ENCODE data around the gene PEX11G. TPM values are rescaled to one million over a fixed set of nuclear protein-coding genes. Genes with fewer than 3 reads are reported as not detected.

The PEX11G gene
- total and polyA plus RNA-seq, 9 of the 15 experiments (the other 6 are each of a cell fraction or from before 2014, with no cell fraction given), result 0.07 to 3.2 (median 0.70) TPM; not detected in 1

DNA sequence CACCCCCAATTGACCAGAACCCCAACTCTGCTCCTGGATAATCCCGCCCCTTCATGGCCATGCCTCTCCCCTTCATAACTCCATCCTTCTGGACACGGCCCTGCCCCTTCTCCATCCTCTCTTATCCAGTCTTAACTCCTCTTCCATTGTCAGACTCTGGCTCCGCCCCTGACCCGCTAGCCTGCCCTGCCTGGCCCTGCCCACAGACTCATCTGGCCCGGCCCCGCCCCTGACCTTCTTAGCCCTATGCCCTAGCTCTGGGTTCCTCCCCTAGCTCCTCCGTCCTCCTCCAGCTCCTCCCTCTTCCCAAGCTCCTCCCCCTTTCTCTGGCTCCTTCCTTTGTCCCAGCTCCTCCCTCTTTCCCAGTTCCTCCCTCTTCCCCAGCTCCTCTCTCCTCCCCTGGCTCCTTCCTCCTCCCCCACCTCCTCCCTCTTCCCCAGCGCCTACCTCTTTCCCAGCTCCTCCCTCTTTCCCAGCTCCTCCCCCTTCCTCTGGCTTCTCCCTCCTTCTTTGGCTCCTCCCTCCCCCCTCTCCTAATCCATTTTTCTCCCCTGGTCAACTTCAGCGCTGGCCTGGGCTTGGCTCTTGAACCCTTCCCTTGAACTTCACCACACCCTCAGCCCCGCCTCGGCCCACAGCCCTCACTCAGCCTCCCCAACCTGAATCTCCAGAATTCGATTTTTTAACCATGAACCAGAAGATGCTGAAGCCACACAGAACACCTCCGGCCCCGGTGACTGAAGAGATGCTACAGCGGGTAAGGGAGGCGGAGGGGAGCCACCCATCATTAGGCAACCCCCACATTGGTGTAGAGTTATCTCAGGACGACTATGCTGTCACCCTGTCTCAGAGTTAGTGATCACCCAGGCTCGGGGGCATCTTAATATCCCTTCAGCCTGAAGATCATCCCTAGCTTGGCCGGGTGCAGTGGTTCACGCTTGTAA is 17.8 kb upstream of the PEX11G start (continued):
- TF ChIP-seq, protein P1, sequence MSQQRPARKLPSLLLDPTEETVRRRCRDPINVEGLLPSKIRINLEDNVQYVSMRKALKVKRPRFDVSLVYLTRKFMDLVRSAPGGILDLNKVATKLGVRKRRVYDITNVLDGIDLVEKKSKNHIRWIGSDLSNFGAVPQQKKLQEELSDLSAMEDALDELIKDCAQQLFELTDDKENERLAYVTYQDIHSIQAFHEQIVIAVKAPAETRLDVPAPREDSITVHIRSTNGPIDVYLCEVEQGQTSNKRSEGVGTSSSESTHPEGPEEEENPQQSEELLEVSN (IDR thresholded peaks at IDR 0.05; ENCODE audit: borderline replicate concordance in 1 of 2, extremely low read depth in 1 of 2, insufficient read depth in 1 of 2, insufficient read length in 1 of 2, low read depth in 1 of 2, low read length in 1 of 2, poor library complexity in 1 of 2, severe bottlenecking in 1 of 2), result no peak
- TF ChIP-seq C11orf30 (IDR thresholded peaks at IDR 0.05; ENCODE audit: low read depth) (no peak), CBFA2T2 (conservative IDR thresholded peaks at IDR 0.05) (no peak), GABPB1 (CRISPR knock-in tag; IDR thresholded peaks at IDR 0.05) (no peak), POU5F1 (IDR thresholded peaks at IDR 0.05; ENCODE audit: borderline replicate concordance, low read depth, low read length, partially characterized antibody) (no peak), NR4A1 (CRISPR knock-in tag; IDR thresholded peaks at IDR 0.05) (no peak), NR4A1 (tag; IDR thresholded peaks at IDR 0.05) (no peak)
- TF ChIP-seq, protein P2, sequence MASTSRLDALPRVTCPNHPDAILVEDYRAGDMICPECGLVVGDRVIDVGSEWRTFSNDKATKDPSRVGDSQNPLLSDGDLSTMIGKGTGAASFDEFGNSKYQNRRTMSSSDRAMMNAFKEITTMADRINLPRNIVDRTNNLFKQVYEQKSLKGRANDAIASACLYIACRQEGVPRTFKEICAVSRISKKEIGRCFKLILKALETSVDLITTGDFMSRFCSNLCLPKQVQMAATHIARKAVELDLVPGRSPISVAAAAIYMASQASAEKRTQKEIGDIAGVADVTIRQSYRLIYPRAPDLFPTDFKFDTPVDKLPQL (IDR thresholded peaks at IDR 0.05; ENCODE audit: extremely low read depth, insufficient read length), result no peak
- TF ChIP-seq, protein P3, sequence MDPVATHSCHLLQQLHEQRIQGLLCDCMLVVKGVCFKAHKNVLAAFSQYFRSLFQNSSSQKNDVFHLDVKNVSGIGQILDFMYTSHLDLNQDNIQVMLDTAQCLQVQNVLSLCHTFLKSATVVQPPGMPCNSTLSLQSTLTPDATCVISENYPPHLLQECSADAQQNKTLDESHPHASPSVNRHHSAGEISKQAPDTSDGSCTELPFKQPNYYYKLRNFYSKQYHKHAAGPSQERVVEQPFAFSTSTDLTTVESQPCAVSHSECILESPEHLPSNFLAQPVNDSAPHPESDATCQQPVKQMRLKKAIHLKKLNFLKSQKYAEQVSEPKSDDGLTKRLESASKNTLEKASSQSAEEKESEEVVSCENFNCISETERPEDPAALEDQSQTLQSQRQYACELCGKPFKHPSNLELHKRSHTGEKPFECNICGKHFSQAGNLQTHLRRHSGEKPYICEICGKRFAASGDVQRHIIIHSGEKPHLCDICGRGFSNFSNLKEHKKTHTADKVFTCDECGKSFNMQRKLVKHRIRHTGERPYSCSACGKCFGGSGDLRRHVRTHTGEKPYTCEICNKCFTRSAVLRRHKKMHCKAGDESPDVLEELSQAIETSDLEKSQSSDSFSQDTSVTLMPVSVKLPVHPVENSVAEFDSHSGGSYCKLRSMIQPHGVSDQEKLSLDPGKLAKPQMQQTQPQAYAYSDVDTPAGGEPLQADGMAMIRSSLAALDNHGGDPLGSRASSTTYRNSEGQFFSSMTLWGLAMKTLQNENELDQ (CRISPR knock-in tag; IDR thresholded peaks at IDR 0.05; ENCODE audit: borderline replicate concordance), result no peak
- TF ChIP-seq, protein P4, sequence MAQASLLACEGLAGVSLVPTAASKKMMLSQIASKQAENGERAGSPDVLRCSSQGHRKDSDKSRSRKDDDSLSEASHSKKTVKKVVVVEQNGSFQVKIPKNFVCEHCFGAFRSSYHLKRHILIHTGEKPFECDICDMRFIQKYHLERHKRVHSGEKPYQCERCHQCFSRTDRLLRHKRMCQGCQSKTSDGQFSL (CRISPR knock-in tag; IDR thresholded peaks at IDR 0.05), result no peak
- TF ChIP-seq, protein P4 (tag; IDR thresholded peaks at IDR 0.05), result no peak
- TF ChIP-seq, protein P5, sequence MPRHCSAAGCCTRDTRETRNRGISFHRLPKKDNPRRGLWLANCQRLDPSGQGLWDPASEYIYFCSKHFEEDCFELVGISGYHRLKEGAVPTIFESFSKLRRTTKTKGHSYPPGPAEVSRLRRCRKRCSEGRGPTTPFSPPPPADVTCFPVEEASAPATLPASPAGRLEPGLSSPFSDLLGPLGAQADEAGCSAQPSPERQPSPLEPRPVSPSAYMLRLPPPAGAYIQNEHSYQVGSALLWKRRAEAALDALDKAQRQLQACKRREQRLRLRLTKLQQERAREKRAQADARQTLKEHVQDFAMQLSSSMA (CRISPR knock-in tag; IDR thresholded peaks at IDR 0.05), result no peak
- TF ChIP-seq, protein P6, sequence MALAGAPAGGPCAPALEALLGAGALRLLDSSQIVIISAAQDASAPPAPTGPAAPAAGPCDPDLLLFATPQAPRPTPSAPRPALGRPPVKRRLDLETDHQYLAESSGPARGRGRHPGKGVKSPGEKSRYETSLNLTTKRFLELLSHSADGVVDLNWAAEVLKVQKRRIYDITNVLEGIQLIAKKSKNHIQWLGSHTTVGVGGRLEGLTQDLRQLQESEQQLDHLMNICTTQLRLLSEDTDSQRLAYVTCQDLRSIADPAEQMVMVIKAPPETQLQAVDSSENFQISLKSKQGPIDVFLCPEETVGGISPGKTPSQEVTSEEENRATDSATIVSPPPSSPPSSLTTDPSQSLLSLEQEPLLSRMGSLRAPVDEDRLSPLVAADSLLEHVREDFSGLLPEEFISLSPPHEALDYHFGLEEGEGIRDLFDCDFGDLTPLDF (CRISPR knock-in tag; IDR thresholded peaks at IDR 0.05), result no peak
- TF ChIP-seq, protein P7, sequence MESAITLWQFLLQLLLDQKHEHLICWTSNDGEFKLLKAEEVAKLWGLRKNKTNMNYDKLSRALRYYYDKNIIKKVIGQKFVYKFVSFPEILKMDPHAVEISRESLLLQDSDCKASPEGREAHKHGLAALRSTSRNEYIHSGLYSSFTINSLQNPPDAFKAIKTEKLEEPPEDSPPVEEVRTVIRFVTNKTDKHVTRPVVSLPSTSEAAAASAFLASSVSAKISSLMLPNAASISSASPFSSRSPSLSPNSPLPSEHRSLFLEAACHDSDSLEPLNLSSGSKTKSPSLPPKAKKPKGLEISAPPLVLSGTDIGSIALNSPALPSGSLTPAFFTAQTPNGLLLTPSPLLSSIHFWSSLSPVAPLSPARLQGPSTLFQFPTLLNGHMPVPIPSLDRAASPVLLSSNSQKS (CRISPR knock-in tag; IDR thresholded peaks at IDR 0.05), result no peak
- TF ChIP-seq, protein P8, sequence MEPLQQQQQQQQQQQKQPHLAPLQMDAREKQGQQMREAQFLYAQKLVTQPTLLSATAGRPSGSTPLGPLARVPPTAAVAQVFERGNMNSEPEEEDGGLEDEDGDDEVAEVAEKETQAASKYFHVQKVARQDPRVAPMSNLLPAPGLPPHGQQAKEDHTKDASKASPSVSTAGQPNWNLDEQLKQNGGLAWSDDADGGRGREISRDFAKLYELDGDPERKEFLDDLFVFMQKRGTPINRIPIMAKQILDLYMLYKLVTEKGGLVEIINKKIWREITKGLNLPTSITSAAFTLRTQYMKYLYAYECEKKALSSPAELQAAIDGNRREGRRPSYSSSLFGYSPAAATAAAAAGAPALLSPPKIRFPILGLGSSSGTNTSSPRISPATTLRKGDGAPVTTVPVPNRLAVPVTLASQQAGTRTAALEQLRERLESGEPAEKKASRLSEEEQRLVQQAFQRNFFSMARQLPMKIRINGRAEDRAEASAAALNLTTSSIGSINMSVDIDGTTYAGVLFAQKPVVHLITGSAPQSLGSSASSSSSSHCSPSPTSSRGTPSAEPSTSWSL (CRISPR knock-in tag; IDR thresholded peaks at IDR 0.05; ENCODE audit: borderline replicate concordance), result no peak

Data from K562 (cell line).